NK-92 (cell line): Measurements from ENCODE around the gene LRTM2.
A peak's percentile ranks its signal among the peaks of the same experiment; 100 is the strongest.

Experiments
- DNase-seq: peaks from one replicate; lab custom pipeline; 2025; ENCODE audit not compliant: unreplicated experiment; lab: John Stamatoyannopoulos, UW

The LRTM2 gene

DNA sequence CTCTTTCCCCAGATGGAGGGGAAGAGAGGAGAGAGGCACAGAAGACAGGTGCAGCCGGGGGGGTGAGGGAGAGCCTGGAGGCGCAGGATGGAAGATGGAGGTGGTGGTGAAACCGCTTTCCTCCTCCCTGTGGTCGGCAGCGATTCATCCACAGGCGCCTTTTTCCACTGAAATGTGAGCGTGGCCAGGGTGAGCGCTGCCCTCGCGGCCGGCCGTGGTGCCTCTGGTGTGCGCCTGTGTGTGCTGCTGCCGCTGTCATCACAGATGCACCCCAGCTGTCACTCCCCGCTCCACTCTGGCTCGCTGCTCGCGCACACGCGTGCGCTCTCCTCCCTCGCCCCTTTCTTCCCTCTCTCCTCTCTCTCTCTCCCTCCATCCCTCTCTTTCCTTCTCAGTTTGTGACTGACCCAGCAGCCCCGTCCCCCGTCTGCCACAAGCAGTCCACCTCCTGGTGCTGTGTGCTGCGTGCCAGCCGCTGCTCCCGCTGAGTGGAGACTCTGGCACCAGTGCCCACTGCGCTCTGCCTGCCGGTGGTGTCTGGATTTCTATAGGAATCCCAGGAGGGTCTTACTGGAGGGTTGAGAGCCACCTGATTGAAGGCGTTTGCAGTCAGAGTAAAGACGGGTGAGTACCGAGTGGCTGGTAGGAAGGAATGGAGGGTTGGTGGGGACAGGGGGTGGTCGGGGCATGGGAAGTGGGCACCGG, at the start of gene LRTM2:
Gene LRTM2, plus strand, starts transcription at position 375 of the 705 bp plus-strand sequence. CDS start 7,584 bp downstream, outside the sequence.
- DNase-seq = no peak

DNA sequence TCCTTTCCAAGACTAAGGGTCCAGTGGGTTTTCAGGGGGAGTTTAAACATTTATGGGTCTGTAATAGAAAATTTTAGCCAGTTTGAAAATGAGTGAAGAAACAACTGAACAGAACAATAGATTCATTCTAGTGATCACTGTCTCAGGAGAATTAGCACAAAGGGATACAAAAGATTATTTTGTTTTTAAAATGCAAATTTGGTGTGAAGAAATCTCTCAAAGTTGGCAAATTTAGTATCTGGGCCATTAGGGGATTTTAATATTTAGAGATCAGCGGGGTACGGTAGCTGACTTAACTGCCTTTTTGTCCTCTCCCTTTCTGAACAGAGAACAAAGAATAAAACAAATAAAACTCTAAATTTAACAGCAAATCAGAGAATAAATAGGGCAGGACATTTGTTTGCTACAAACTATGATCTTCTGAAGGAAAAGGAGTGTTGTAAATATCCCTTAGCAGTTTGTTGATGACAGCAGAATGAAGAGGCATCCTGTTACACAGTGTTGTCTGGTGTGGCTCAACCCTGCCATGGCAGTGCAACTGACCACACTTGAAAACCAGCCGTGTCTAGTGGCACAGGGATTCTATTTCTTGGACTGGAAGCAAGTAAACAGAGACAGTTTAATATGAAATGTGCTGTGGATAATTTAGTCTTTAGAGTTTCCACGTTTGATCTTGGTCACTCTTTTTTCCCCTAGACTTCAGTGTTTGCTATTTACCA, 46.3 kb upstream of the LRTM2 start:
- no peak for DNase-seq

DNA sequence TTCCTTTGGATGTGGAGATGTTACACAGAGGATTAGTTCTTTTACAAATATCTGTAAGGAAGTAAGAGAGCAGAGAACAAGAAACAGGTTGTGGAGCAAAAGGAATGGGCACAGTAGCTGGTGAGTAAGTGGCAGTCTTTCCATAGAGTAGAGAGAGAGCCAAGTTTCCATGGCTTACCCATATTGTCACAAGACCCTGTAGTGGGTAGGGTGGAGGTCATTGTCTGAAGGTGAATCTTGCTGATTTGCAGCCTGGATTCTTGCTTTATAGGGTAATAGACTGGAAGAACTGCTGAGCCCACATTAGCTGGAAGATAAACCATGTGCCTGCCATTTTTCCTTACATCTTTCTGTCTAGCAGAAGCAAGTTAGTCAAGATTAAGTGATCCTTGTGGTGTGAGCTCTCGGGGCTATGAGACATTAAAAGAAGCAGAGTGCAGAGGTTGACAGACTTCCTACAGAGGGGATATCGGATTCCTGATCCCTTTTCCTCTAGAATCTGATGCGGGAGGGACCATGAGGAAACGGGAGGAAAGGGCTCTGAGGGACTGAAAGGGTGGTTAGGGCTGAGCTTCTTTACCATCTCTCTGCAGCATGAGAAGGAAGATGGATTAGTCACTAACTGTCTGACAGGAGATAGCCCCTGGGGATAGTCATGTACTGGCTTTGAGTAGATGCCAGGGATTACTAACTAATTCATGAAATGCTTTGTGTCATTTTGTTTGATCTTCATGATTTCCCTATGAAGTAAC, 44.0 kb upstream of the LRTM2 start:
- DNase-seq = no peak

DNA sequence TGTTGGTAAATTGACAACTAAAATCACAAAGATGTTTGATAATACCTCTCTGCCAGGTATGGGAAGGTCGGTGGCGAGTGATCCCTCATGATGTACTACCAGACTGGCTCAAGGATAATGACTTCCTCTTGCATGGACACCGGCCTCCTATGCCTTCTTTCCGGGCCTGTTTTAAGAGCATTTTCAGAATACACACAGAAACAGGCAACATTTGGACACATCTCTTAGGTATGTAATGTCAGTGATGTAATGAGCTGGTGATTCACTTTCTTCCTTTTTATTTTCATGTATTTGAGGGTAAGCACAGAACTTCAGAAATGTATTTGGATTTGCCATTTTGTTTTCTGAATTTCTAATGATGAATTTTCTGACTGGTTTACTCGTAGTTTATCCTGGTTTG, 42.6 kb upstream of the LRTM2 start:
- no peak for DNase-seq

DNA sequence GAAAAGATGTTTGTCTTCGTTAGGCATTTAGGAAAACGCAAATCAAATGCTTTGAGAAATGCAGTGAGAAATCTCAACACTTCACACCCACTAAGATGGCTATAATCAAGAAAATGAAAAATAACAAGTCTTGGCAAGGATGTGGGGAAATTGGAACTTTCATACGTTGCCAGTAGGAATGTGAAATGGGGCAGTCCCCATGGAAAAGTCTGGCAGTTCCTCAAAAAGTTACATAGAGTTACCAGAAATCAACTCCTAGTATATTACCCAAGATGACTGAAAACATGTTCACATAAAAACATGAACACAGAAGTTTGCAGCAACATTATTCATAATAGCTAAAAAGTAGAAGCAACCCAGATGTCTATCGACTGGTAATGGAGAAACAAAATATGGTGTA, 41.5 kb upstream of the LRTM2 start:
- DNase-seq = no peak

DNA sequence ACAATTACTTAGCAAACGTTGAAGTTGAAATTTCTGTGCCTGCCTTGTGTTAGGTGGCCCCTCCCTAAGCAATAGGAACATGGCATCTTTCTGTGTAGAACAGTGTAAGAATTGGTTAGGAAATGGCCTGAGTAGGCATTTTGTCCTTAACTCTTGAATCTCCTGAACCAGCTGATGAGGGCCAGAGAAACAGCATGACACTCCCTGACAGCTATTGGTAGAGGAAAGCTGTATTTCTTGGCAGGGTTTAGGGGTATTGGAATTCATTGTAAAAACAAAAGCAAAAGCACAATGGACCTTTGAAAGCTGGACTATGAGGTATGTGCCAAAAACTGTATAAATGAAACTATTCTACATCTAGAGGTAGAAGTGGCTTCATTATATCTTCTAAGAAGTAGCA, 40.6 kb upstream of the LRTM2 start:
- no peak for DNase-seq

DNA sequence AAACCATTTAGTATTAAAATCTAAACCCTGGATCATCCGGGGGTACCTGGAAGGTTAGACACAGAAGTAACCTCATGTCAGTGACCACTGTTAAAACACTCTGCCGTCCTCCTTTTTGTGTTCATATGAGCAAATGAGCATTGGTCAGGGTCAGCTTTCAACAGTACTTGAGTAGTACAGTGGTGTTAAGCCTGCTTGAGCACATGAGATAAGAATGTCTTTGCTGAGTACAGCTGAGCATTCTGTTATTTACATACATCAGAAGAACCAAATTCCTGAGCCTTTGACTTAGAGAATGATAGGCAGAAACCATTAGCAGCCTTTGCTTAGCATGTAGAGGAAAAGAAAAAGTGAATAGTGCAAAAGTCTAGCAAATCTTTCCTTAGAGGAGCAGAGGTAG, 38.6 kb upstream of the LRTM2 start:
- no peak for DNase-seq

DNA sequence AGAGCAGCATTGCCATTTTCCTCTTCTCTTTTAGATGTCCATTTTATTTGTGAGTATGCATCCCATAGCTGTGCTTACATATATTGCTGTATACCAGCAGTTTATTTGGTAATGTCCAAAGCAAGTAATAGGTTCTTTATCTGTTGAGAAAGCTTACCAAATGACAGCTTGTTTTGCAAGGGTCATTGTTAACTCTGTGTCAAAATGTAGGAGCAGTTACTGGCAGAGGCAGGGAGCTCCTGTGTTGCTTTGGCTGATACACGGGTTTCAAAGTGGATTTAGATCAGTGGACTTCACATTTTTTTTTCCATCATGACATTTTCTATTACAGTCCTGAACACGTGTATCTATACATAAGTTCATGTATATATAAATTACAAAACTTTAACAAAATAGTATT, 38.1 kb upstream of the LRTM2 start:
- no peak for DNase-seq

DNA sequence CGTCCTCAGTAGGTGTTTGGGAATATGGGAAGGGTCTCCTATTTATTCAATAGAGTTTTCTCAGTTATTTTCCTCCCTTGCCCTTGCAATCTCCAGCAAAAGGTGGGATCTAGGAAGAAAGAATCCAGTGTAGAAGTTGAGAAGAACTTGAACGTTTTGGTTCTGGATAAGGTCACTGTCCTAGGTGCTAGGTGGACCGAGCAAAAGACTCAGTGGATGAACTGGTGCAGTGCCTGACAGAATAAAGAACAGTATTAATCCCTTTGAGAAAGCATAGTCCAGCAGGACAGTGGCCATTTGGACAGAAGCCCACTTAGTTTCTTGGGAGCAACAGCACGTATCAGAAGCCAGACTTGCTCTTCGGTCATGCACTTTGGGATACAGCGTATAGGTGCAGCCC, 32.7 kb upstream of the LRTM2 start:
- no peak for DNase-seq

DNA sequence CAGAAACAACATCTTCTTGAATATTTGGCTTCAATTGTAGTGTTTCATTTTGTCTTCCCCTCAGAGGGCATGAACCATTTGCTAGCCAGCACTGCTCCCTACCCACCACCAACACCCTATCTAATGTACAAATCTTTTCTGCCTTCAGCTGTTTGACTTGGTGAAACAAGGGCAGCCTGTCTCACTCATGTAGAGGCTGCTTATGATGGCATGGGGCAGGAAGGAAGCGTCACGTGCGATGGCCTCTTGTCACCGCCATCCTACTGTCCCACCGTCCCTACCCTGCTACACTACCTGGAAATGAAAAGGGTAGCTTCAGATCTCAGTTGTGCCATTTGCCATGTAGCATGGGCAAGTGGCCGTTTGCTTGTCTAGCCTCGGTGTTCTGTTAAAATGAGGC, 29.9 kb upstream of the LRTM2 start:
- no peak for DNase-seq

DNA sequence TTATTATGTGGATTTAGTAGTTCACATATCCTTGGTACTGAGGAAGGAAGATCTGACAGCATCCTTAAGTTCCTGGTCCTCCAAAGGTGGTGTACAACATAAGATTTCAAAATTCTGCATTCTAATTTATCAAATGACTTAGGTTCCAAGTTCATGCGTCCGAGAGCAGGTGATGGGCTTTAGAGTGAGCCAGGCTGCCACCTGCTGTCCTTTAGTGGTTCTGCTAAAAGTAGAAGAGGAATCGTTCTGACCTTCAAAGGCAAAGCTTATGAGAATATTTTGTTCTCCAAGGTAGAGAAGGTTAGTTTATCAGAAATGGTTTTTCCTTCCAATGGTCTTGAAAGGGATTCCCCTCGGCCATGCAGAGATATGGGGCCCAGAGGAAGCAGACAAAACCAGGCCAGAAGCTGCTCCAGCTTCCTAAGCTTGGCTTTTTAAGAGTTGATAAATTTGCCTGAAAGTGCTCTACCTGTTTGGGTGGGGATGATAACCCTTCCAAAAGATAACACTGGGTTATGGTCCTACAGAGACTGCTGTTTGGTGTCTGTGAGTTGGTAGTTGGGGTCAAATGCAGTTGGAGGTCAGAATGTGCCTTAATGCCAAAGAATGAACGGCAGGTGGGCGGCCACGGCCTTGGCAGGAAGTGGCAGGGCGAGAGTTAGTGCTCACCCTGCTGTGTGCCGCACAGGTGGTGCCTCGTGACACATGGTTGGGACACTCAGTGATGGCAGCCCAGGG, 29.1 kb upstream of the LRTM2 start:
- DNase-seq = no peak

DNA sequence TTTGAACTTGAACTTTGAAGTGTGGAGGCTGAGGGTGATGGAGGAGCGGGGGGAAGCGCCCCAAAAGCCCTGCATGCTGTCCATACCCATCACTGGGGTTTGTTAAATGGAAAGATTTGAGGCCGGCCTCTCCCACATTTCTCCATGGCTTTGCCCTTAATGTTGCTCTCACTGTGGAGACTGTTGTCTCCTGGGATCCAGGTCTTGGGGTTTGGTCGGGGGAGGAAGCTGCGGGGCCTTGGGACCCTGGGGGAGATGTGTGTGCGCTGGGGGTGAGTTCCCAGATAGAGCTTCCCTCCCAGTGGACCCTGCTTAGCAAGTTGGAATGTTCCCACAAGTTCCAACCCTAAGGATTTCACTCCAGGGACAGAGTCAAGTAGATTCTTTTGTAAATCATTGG, 28.0 kb upstream of the LRTM2 start:
- no peak for DNase-seq

DNA sequence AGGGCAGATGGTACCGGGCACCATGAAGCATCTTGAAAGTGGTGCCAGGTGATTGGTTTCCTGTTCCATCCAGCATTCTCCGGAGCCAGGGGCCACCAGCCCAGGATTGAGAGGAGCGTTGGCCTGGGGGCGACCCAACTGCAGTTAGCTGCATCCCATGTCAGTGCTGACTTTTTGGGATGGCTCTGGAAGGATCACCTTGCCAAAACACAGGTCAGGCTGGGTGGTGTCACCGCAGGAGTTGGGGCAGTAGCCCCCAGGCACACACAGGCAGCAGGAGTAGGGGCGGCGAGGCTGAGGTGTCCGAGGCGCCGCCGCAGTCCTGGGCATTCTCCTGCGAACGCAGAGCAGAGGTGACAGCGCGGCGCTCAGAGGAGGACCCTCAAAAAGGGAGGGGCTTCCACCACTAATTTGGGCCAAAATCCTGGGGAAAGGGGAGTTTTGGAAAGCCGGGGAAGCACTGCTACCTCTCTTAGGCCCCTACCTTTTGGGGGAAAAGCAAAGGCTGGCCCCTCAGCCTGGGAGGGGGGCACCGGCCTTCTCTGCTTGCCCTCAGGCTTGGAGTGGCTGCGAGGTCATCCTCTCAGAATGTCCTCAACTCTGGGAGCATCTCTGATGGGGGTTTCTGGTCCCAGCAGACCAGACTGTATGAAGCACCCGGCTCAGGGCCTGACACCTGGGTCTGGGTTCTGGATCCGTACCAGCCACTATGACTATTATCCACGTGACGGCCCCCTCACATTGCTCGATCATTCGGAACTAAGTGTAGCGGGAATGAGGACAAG, 26.7 kb upstream of the LRTM2 start:
- DNase-seq = no peak

DNA sequence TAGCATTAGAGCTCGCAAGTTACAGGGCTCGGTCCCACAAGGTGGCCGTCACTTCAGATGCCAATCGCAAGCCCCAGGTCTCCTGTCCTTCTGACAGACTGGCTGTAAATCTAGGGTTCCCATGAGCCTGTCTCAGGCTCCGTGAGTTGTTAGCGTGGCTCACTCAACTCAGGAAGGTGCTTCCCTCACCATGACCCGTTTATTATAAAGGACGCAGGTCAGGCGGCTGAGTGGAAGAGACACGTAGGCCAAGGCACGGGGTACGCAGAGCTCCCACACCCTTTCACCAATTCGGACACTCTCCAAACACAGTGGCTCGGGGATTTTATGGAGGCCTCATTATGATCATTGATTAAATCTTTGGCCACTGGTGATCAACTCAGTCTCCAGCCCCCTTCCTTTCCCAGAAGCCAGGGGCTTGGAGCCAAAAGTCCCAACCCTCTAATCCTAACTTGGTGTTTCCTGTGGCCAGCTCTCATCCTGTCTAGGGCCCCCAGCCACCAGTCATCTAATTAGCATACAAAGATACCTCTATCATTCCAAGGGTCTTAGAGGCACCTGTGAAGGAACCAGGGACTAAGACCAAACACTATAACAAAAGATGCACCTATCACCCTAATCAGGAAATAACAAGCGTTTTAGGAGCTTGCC, 25.8 kb upstream of the LRTM2 start:
- DNase-seq = no peak

DNA sequence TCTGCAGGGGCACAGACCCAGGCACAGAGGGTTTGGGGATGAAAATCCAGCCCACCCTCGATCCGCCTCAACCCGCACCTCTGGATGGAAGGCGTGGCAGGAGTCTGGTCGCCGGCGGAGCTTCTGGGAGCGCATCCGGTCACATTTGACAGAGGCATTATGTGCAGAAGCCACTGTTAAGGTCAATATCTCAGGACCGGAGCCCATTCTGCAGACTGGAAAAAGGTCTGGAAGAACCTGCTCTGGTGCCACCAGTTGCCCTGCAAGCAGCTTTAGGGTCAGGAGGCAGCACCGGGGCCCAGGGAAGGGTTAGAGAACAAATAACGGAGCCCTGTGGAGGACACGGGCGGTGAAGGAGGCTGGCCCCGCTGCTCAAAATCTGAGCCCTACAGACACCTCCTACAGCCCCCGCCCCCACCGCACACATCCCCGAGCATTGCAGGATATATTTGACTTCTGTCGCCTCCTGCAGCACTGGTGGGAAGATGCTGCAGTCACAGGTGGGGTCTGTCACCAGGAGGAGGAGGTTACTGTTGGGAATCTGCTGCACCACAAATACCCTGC, 25.1 kb upstream of the LRTM2 start:
- DNase-seq = no peak

DNA sequence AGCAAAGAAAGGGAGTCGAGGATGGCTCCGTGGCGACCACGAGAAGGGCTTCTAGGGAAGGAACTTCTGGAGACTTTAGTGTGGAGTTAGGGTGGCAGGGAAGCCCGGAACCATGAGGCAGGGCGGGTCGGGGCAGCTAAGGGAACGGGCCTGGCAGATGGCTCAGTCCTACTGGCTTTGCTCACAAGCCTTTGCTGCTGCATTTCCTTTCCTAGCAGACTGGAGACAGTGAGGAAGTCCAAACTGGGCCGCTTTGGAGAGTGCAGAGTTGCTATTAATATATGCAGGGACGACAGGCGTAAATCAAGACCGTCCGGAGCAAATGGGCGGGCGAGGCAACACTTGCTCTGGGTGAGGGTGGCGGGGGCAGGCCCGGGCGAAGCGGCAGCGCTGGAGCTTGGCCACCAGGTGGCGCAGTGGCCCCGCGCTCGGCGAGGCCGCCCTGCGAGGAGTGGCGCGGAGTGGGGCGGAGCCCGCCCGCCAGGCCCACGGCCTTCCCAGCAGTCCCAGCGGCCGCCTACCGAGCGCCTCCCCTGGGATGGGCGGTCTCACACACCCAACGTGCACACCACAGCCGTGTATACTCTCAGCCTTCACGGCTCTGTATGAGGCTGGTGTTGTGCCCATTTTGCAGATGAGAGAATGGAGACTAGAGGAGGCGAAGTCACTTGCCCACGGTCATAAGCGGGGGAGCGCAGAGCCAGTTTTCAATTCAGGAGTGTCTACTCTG, 24.4 kb upstream of the LRTM2 start:
- peak; percentile 46 for DNase-seq

DNA sequence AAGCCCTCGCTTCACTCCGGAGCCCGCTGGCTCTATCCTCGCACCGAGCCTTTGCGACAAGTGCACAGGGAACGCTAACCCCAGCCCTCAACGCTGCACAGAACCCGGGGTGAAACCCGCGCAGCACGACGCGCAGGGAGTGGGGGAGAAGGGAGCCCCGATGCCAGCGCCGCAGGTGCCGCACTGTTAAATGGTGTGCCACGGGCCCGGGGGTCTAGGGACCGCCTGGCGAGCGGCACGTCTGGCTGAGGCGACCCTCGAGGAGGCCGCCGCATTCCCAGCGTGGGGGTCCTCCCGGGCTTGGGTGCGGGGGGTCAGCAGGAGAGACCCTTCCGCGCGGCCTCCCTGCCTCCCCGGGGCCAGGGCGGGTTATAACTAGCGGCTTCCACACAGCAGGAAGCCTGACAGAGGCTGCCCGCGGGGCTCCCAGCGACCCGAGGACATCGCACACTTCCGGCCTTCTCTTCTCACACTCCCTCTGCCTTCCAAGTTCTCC, 23.8 kb upstream of the LRTM2 start:
- no peak for DNase-seq

DNA sequence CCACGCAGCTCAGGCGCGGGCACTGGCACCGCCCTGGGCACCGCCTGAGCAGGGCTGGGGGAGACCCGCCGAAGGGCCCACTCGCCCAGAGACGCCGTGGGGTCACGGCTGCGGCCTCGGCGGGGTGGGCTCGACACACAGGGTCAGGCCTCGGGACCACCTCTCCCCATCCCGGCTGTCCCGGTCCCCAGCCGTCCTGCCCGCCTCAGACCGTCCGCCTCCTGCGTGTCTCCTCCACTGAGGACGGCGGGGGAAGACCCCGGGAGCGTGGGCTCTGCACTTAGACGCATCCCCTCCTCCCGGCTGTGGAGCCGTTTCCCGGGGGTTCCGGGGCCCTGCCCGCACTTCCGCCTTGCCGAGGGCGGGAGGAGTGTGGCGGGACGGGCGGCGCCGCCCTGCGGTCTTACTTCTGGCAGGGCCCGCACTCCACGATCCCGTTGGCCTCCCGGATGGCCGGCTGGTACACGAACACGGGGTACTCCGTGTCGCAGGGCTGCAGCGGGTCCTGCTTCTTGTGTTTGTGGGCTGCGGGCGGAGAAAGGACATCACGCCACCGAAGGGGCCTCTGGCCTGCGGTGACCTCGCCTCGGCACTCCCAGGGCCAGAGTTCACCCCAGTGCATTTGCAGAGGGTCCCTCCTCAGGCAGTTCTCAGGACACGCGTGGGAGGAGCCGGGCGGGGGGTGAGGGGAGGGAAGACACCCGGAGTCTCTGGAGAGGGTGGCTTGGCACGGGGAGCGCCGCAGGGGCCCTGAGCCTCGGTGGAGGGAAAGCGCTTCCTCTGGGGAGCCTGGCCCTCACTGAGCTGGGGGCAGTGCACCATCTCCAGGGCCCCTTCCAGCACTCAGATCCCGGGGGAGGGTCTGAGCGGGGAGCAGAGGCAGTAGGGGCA, 23.1 kb upstream of the LRTM2 start:
- DNase-seq = no peak
